NT2/D1 (cell line): Measurements from ENCODE around the gene HPD.

Experiments
- DNase-seq: peaks from one replicate; pipeline ENCODE4 v3.0.0-alpha.2; 2011; ENCODE audit warnings: low read depth, low spot score
- H3K27me3 ChIP-seq: 2 replicates; pipeline ENCODE4 v1.6.0; 2011; ENCODE audit warnings: mild to moderate bottlenecking; ENCODE audit not compliant: insufficient read length, insufficient read depth
- H3K36me3 ChIP-seq: 2 replicates; pipeline ENCODE4 v1.6.1; 2011; ENCODE audit warnings: mild to moderate bottlenecking, low read length, mixed read lengths; ENCODE audit not compliant: insufficient read depth, insufficient read length
- H3K4me1 ChIP-seq: 2 replicates; pipeline ENCODE4 v1.5.1; 2011; ENCODE audit not compliant: insufficient read depth, insufficient read length
- H3K4me3 ChIP-seq: 2 replicates; pipeline ENCODE4 v1.5.1; 2011; ENCODE audit warnings: low read depth; ENCODE audit not compliant: insufficient read length
- H3K9ac ChIP-seq: 2 replicates; pipeline ENCODE4 v1.6.0; 2011; ENCODE audit warnings: low read depth; ENCODE audit not compliant: insufficient read length
- H3K9me3 ChIP-seq: 2 replicates; pipeline ENCODE4 v1.5.1; 2011; ENCODE audit warnings: mild to moderate bottlenecking, low read length; ENCODE audit not compliant: insufficient read depth
- SUZ12 ChIP-seq: IDR thresholded peaks from 2 replicates; pipeline ENCODE4 v1.6.1; 2011; ENCODE audit not compliant: insufficient read length, insufficient read depth; ENCODE audit errors: extremely low read depth
- YY1 ChIP-seq: IDR thresholded peaks from 2 replicates; pipeline ENCODE4 v1.6.1; 2011; ENCODE audit not compliant: insufficient read length, insufficient read depth
- ZNF274 ChIP-seq: IDR thresholded peaks from 2 replicates; pipeline ENCODE4 v1.6.1; 2011; ENCODE audit warnings: mild to moderate bottlenecking, low read depth, low read length

Gene HPD

GRCh38 chr12:121802485-121802842 is 56.2 kb downstream of the HPD start:
- Histone ChIP-seq H3K9me3 (no peaks in the 10 kb centered on the region), H3K4me3 (peak overlapping the region; percentile 71), H3K9ac (peak overlapping the region; percentile 98), H3K27me3 (no peaks in the 10 kb centered on the region), H3K36me3 (peaks cover 42% of the 10 kb centered on the region), H3K4me1 (peaks cover 21% of the 10 kb centered on the region)
- no peak for TF ChIP-seq YY1
- no peak for TF ChIP-seq ZNF274
- no peak for TF ChIP-seq SUZ12
- no peak for DNase-seq

- H3K36me3 ChIP-seq: peaks cover 42% of the 10 kb centered on the region
- peaks cover 22% of the 10 kb centered on the region for H3K4me1 ChIP-seq
- TF ChIP-seq YY1 (no peak), ZNF274 (no peak), SUZ12 (no peak)
- H3K27me3 ChIP-seq: no peaks in the 10 kb centered on the region
- peak overlapping the region; percentile 98 for H3K9ac ChIP-seq
- no peaks in the 10 kb centered on the region for H3K9me3 ChIP-seq
- peak overlapping the region; percentile 71 for H3K4me3 ChIP-seq
- DNase-seq: no peak
These were observed 56.8 kb downstream of the HPD start for GRCh38 chr12:121801595-121802484.

- Histone ChIP-seq H3K36me3 (peaks cover 40% of the 10 kb centered on the region), H3K4me3 (peak overlapping the region; percentile 71), H3K9ac (peak overlapping the region; percentile 98), H3K27me3 (no peaks in the 10 kb centered on the region), H3K4me1 (peaks cover 21% of the 10 kb centered on the region), H3K9me3 (no peaks in the 10 kb centered on the region)
- DNase-seq: no peak
- TF ChIP-seq SUZ12: no peak
- peak; percentile 57 for TF ChIP-seq YY1
These were observed 57.7 kb downstream of the HPD start for GRCh38 chr12:121800694-121801594.

- Histone ChIP-seq H3K4me1 (peaks cover 19% of the 10 kb centered on the region), H3K9ac (peak overlapping the region; percentile 98), H3K36me3 (peaks cover 46% of the 10 kb centered on the region), H3K27me3 (no peaks in the 10 kb centered on the region), H3K9me3 (no peaks in the 10 kb centered on the region), H3K4me3 (peak overlapping the region; percentile 71)
- DNase-seq: no peak
- no peak for TF ChIP-seq YY1
- TF ChIP-seq SUZ12: no peak
- TF ChIP-seq ZNF274: no peak
These were observed 58.6 kb downstream of the HPD start for GRCh38 chr12:121799842-121800693.

- no peaks in the 10 kb centered on the region for H3K9me3 ChIP-seq
- H3K36me3 ChIP-seq: peaks cover 47% of the 10 kb centered on the region
- H3K9ac ChIP-seq: peak overlapping the region; percentile 98
- no peaks in the 10 kb centered on the region for H3K27me3 ChIP-seq
- DNase-seq: no peak
- H3K4me3 ChIP-seq: peak overlapping the region; percentile 64
- peaks cover 23% of the 10 kb centered on the region for H3K4me1 ChIP-seq
- TF ChIP-seq SUZ12 (no peak), YY1 (no peak), ZNF274 (no peak)
These were observed 59.4 kb downstream of the HPD start for GRCh38 chr12:121799156-121799841.

GRCh38 chr12:121798787-121799155 is 59.9 kb downstream of the HPD start:
- H3K9me3 ChIP-seq: no peaks in the 10 kb centered on the region
- H3K9ac ChIP-seq: peak overlapping the region; percentile 78
- H3K4me1 ChIP-seq: peaks cover 25% of the 10 kb centered on the region
- no peak for DNase-seq
- H3K27me3 ChIP-seq: no peaks in the 10 kb centered on the region
- TF ChIP-seq YY1: no peak
- TF ChIP-seq ZNF274: no peak
- no peak for TF ChIP-seq SUZ12
- peak overlapping the region; percentile 39 for H3K4me3 ChIP-seq
- peaks cover 47% of the 10 kb centered on the region for H3K36me3 ChIP-seq
